HepG2 (cell line): ENCODE measurements around the gene FOSB. TPM values are rescaled to one million over a fixed set of nuclear protein-coding genes. Genes with fewer than 3 reads are reported as not detected.
A peak's percentile ranks its signal among the peaks of the same experiment; 100 is the strongest.

Experiments used
- ATAC-seq: fragments of 200-7000 bp; cut with Tn5 transposase; 3 replicates; pipeline ENCODE4 v1.9.1; 2020; ENCODE audit warnings: mild to moderate bottlenecking, moderate library complexity
- BruUV-seq: library from RNA; stranded (reverse); fragments of 400-500 nt; replicated peaks from 2 replicates; lab custom pipeline; 2021; lab: Mats Ljungman, UMichigan
- CTCF ChIA-PET: fragments of 300-600 bp; formaldehyde crosslinking; extraction: SDS; loops from one replicate; lab custom pipeline; 2021; ENCODE audit warnings: low total read pairs, inconsistent platforms, low intra/inter-chr PET ratio; lab: Yijun Ruan, JAX
- POLR2A ChIA-PET: fragments of 350-600 bp; sonication (Branson Sonifier 250); formaldehyde crosslinking; loops from one replicate; lab custom pipeline; 2020; ENCODE audit warnings: antibody characterized with exemption, inconsistent platforms; lab: Yijun Ruan, JAX
- DNase-seq: peaks from one replicate; pipeline ENCODE4 v3.0.0-alpha.2; 2015; ENCODE audit warnings: low spot score
- FAIRE-seq: peaks from 3 replicates; lab custom pipeline; 2011; peaks lifted over from hg19 to GRCh38; lab: Jason Lieb, UNC
- H2AFZ ChIP-seq: one replicate; pipeline ENCODE4 v1.6.1; 2011; ENCODE audit warnings: low read length, inconsistent platforms
- H3K27ac ChIP-seq: fragments of 300-600 bp; 3 replicates; pipeline ENCODE4 v1.8.0; 2011; ENCODE audit warnings: mixed run types, mild to moderate bottlenecking, mixed read lengths, low read length, inconsistent platforms; ENCODE audit not compliant: insufficient read depth; ENCODE audit errors: extremely low read length
- H3K27me3 ChIP-seq, 2 experiments: fragments of 200-600 bp in 1 of 2; 2 replicates in 1 of 2; 3 replicates in 1 of 2; pipeline versions ENCODE4 v1.6.0 to v1.8.0; 2011; ENCODE audit warnings: low read length in 2 of 2, mild to moderate bottlenecking in 2 of 2, moderate library complexity in 2 of 2, inconsistent platforms in 1 of 2; ENCODE audit not compliant: insufficient read depth in 2 of 2, control insufficient read depth in 1 of 2
- H3K36me3 ChIP-seq, 2 experiments: fragments of 200-600 bp in 1 of 2; replicated peaks in 1 of 2; 2 replicates in 1 of 2; 3 replicates in 1 of 2; pipeline versions ENCODE4 v1.5.1 to v1.8.0; 2011; ENCODE audit warnings: low read length in 2 of 2, inconsistent platforms in 1 of 2; ENCODE audit not compliant: insufficient read depth in 2 of 2, control insufficient read depth in 1 of 2
- H3K4me1 ChIP-seq: 2 replicates; pipeline ENCODE4 v1.5.1; 2012; ENCODE audit warnings: low read length, inconsistent platforms; ENCODE audit not compliant: insufficient read depth
- H3K4me2 ChIP-seq: 2 replicates; pipeline ENCODE4 v1.6.0; 2011; ENCODE audit warnings: low read depth, low read length, inconsistent platforms
- H3K4me3 ChIP-seq, 3 experiments: fragments of 200-600 bp in 1 of 3; sonication (generic), shearing (Covaris generic) in 1 of 3; replicated peaks in 1 of 3; 2 replicates each; pipeline ENCODE4 v1.5.1; 2011 to 2016; ENCODE audit warnings: low read length in 3 of 3, inconsistent platforms in 2 of 3, low read depth in 2 of 3, mild to moderate bottlenecking in 2 of 3, control low read depth in 1 of 3, mixed read lengths in 1 of 3; ENCODE audit not compliant: insufficient read depth in 1 of 3
- H3K79me2 ChIP-seq: one replicate; pipeline ENCODE4 v1.6.1; 2011; ENCODE audit warnings: low read length, inconsistent platforms; ENCODE audit not compliant: insufficient read depth
- H3K9ac ChIP-seq: 2 replicates; pipeline ENCODE4 v1.6.0; 2011; ENCODE audit warnings: mild to moderate bottlenecking, low read depth, low read length, inconsistent platforms; ENCODE audit not compliant: insufficient read depth
- H3K9me3 ChIP-seq: 2 replicates; pipeline ENCODE4 v1.5.1; 2012; ENCODE audit warnings: mild to moderate bottlenecking, low read length
- H4K20me1 ChIP-seq: 2 replicates; pipeline ENCODE4 v1.6.0; 2011; ENCODE audit warnings: inconsistent platforms, mild to moderate bottlenecking, low read length, moderate library complexity; ENCODE audit not compliant: insufficient read depth
- AKAP8 ChIP-seq: sonication (generic); formaldehyde crosslinking; IDR thresholded peaks from 2 replicates; pipeline ENCODE4 v1.5.1; 2020; ENCODE audit warnings: mild to moderate bottlenecking, missing genetic modification reagents
- CBFB ChIP-seq: sonication (generic); formaldehyde crosslinking; IDR thresholded peaks from 2 replicates; pipeline ENCODE4 v1.4.0; 2020; ENCODE audit warnings: missing genetic modification reagents
- ETV6 ChIP-seq: sonication (generic); formaldehyde crosslinking; conservative IDR thresholded peaks from 2 replicates; pipeline ENCODE4 v1.4.0; 2020; ENCODE audit warnings: missing genetic modification reagents
- NR2F1 ChIP-seq, 2 experiments: fragments of 450-650 bp in 1 of 2; formaldehyde crosslinking in 1 of 2; IDR thresholded peaks; 2 replicates each; pipeline versions ENCODE4 v1.5.0 to v1.6.1; 2016 to 2020; ENCODE audit warnings: mild to moderate bottlenecking in 1 of 2, missing compliant biosample characterization in 1 of 2, missing genetic modification reagents in 1 of 2, moderate library complexity in 1 of 2
- NR2F6 ChIP-seq, 2 experiments: IDR thresholded peaks; 2 replicates each; pipeline ENCODE4 v1.6.1; 2016; ENCODE audit warnings: antibody characterized with exemption in 1 of 2, mild to moderate bottlenecking in 1 of 2
- PHF21A ChIP-seq: sonication (generic); formaldehyde crosslinking; IDR thresholded peaks from 2 replicates; pipeline ENCODE4 v1.5.0; 2020; ENCODE audit warnings: mild to moderate bottlenecking, missing genetic modification reagents
- SRSF9 ChIP-seq: fragments of 200-400 bp; formaldehyde crosslinking; IDR thresholded peaks from 2 replicates; pipeline ENCODE4 v1.6.1; 2018; ENCODE audit warnings: borderline replicate concordance, mild to moderate bottlenecking, low read depth, low read length; ENCODE audit not compliant: insufficient read depth, poor library complexity, severe bottlenecking
- TAF1 ChIP-seq: sonication (generic); formaldehyde crosslinking; IDR thresholded peaks from 2 replicates; pipeline ENCODE4 v1.4.0; 2020; ENCODE audit warnings: missing genetic modification reagents
- ZBTB46 ChIP-seq: sonication (generic); formaldehyde crosslinking; IDR thresholded peaks from 2 replicates; pipeline ENCODE4 v1.4.0; 2020; ENCODE audit warnings: mild to moderate bottlenecking, missing genetic modification reagents, borderline replicate concordance
- ZFP1 ChIP-seq: IDR thresholded peaks from 2 replicates; pipeline ENCODE4 v1.6.1; 2016
- ZNF460 ChIP-seq: sonication (generic); formaldehyde crosslinking; IDR thresholded peaks from 2 replicates; pipeline ENCODE4 v1.5.1; 2020; ENCODE audit warnings: missing genetic modification reagents, mild to moderate bottlenecking, borderline replicate concordance
- WGBS: methylation state at CpG from one replicate; pipeline ENCODE4 v1.1.6; 2017; ENCODE audit warnings: low lambda C conversion rate; 5-methylcytosine and 5-hydroxymethylcytosine counted together
- in situ Hi-C: cut with HindIII; loops from 2 replicates; pipeline ENCODE4 v1.10.0; 2017; ENCODE audit warnings: low pct_unique_long_range_greater_than_20kb; ENCODE audit not compliant: extremely low pct_ligation_motif_present
- intact Hi-C: fragments of 100-400 bp; cut with micrococcal nuclease; formaldehyde crosslinking; loops from one replicate; pipeline ENCODE4 v1.10.0; 2022; ENCODE audit not compliant: unreplicated experiment
- polyA plus RNA-seq, 8 experiments: library from polyadenylated mRNA; depleted of rRNA in 3 of 8; stranded (reverse) in 7 of 8; unstranded in 1 of 8; fragments of >200 nt; fragmentation: Illumina TruSeq in 4 of 8; extraction: Trizol in 4 of 8; gene quantifications; 2 replicates each; pipeline versions ENCODE4 v1.2.1 to v1.2.3, GENCODE V29; 2011 to 2016; ENCODE audit warnings: low read depth in 4 of 8, missing spikeins in 1 of 8, mixed read lengths in 1 of 8; ENCODE audit not compliant: insufficient read depth in 1 of 8
- total RNA-seq, 5 experiments: library from RNA; depleted of rRNA; stranded (reverse); fragments of >200 nt; fragmentation: Illumina TruSeq; extraction: Trizol; gene quantifications; 2 replicates each; pipeline ENCODE4 v1.2.3, GENCODE V29; 2016; ENCODE audit warnings: low read depth in 1 of 5

The FOSB gene
- total and polyA plus RNA-seq, 2 of the 13 experiments (the other 11 are each of a cell fraction or from before 2014, with no cell fraction given) = 2.8 to 6.0 TPM

GRCh38 chr19:45475537-45476291 is 7.9 kb downstream of the FOSB start:
- Histone ChIP-seq H4K20me1 (no peaks in the 10 kb centered on the region), H3K4me3 (no peak overlapping the region), H2AFZ (no peak overlapping the region), H3K27me3 (peaks cover 0 to 13% of the 10 kb centered on the region in 2 experiments; a peak in 2 of 5 replicates), H3K9ac (no peak overlapping the region), H3K9me3 (no peaks in the 10 kb centered on the region)
- FAIRE-seq = no peak
- 22% methylated on average over 6 of the region's 6 CpGs for WGBS
- BruUV-seq = no TSS peak
- TF ChIP-seq AKAP8 (CRISPR knock-in tag) (no peak), ZNF460 (peak; percentile 57; the same call in 1 of the 2 replicates), NR2F1 (CRISPR knock-in tag; IDR thresholded peaks at IDR 0.05) (peak in 1 of 2 experiments; percentile 39; a peak in 1 of 4 replicates), NR2F6 (IDR thresholded peaks at IDR 0.05) (no peak), NR2F6 (CRISPR knock-in tag; IDR thresholded peaks at IDR 0.05) (0 out of 2 replicates have a peak, but pooled peaks have one; percentile 10)
- TF ChIP-seq, all 625 proteins: peak for 3
- in situ Hi-C loops = loop anchor here (5.0 to 10.0 kb wide), 2 partner anchors 33 to 51 kb away; partner anchors contain the start of gene ERCC1
- Histone ChIP-seq H3K4me1 (peaks cover 34% of the 10 kb centered on the region), H3K4me2 (peak overlapping the region; percentile 42; the same call in 1 of the 2 replicates), H3K79me2 (no peaks in the 10 kb centered on the region), H3K36me3 (no peaks in the 10 kb centered on the region), H3K27ac (no peak overlapping the region)
- intact Hi-C loops = no loop called here
- ChIA-PET CTCF (interaction anchor here (1.1 kb wide), 1 partner anchor 36 kb away, joined by 5 read pairs; no protein-coding TSS in a partner anchor), POLR2A (no interaction called here)
- DNase-seq (no peak), ATAC-seq (no peak)

GRCh38 chr19:45476304-45476703 is 8.5 kb downstream of the FOSB start:
- CTCF ChIA-PET = interaction anchor here (1.1 kb wide), 1 partner anchor 37 kb away, joined by 5 read pairs; no protein-coding TSS in a partner anchor

More at GRCh38 chr19:45476304-45476703, 8.5 kb downstream of the FOSB start:
- Histone ChIP-seq H3K4me2 (peak overlapping the region; percentile 21; the same call in 1 of the 2 replicates), H3K4me1 (peaks cover 34% of the 10 kb centered on the region)
- in situ Hi-C loops = loop anchor here (5.0 to 10.0 kb wide), 2 partner anchors 34 to 52 kb away; partner anchors contain the start of gene ERCC1
- WGBS = 8% methylated on average over 5 of the region's 5 CpGs
- no peak for TF ChIP-seq CBFB (CRISPR knock-in tag)
- no peak for TF ChIP-seq SRSF9
- no peak for TF ChIP-seq ETV6
- no peak for TF ChIP-seq PHF21A (CRISPR knock-in tag)
- TF ChIP-seq ZFP1 = no peak
- TF ChIP-seq ZBTB46 (CRISPR knock-in tag) = no peak
- no peak for TF ChIP-seq TAF1 (CRISPR knock-in tag)
- TF ChIP-seq, all 625 proteins: peak for 0
- no peaks in the 10 kb centered on the region for H4K20me1 ChIP-seq
- no peaks in the 10 kb centered on the region for H3K79me2 ChIP-seq
- POLR2A ChIA-PET = interaction anchor here (1.2 kb wide), 1 partner anchor 9 kb away, joined by 4 read pairs; the partner anchor contains the start of gene FOSB
- H3K9me3 ChIP-seq = no peaks in the 10 kb centered on the region
- ATAC-seq (peak; percentile 6; the same call in 1 of the 3 replicates), FAIRE-seq (no peak), DNase-seq (no peak)
- BruUV-seq = no TSS peak
- no peak overlapping the region for H3K27ac ChIP-seq
- H3K4me3 ChIP-seq = no peak overlapping the region; a peak in 1 of 6 replicates
- no peak overlapping the region for H3K9ac ChIP-seq
- intact Hi-C loops = no loop called here
- H2AFZ ChIP-seq = no peak overlapping the region
- H3K36me3 ChIP-seq = no peaks in the 10 kb centered on the region
- H3K27me3 ChIP-seq = peaks cover 0 to 16% of the 10 kb centered on the region in 2 experiments; a peak in 2 of 5 replicates
